ENCODE data around the gene COBL.

Gene COBL

GRCh38 chr7:51103718-51104117 is 212.9 kb downstream of the COBL start:
- no peak for DNase-seq

- no peak for DNase-seq
Measured at GRCh38 chr7:51102828-51103227, 213.8 kb downstream of the COBL start.

- no peak for DNase-seq
Measured at GRCh38 chr7:51101111-51101757, 215.4 kb downstream of the COBL start.

GRCh38 chr7:51090411-51090810 is 226.2 kb downstream of the COBL start:
- no peak for DNase-seq

GRCh38 chr7:51085034-51085692 is 231.4 kb downstream of the COBL start:
- DNase-seq, result no peak

GRCh38 chr7:51084121-51084520 is 232.5 kb downstream of the COBL start:
- DNase-seq, result no peak

- DNase-seq, result no peak
Measured at GRCh38 chr7:51082940-51083533, 233.6 kb downstream of the COBL start.

- DNase-seq, result no peak
Measured at GRCh38 chr7:51082096-51082840, 234.3 kb downstream of the COBL start.

GRCh38 chr7:51081270-51081890 is 235.2 kb downstream of the COBL start:
- no peak for DNase-seq

GRCh38 chr7:51080622-51081269 is 235.9 kb downstream of the COBL start:
- no peak for DNase-seq

GRCh38 chr7:51080216-51080615 is 236.4 kb downstream of the COBL start:
- DNase-seq, result no peak

GRCh38 chr7:51079494-51079893 is 237.1 kb downstream of the COBL start:
- DNase-seq, result no peak

- DNase-seq, result no peak
Measured at GRCh38 chr7:51078653-51079052, 238.0 kb downstream of the COBL start.

- no peak for DNase-seq
Measured at GRCh38 chr7:51077987-51078370, 238.6 kb downstream of the COBL start.

- no peak for DNase-seq
Measured at GRCh38 chr7:51077316-51077986, 239.2 kb downstream of the COBL start.

- DNase-seq, result no peak
Measured at GRCh38 chr7:51075681-51076580, 240.7 kb downstream of the COBL start.

- DNase-seq, result no peak
Measured at GRCh38 chr7:51073171-51073570, 243.4 kb downstream of the COBL start.

GRCh38 chr7:51072281-51072680 is 244.3 kb downstream of the COBL start:
- no peak for DNase-seq

GRCh38 chr7:51071427-51071826 is 245.2 kb downstream of the COBL start:
- DNase-seq, result no peak

- no peak for DNase-seq
Measured at GRCh38 chr7:51070151-51070550, 246.5 kb downstream of the COBL start.

Measured in NCI-H1436 (cell line).